Smooth muscle cell (in vitro differentiated cells): ENCODE results near the gene STAT5B. TPM values are rescaled to one million over a fixed set of nuclear protein-coding genes. Genes with fewer than 3 reads are reported as not detected.

Experiments
- DNase-seq: peaks from one replicate; lab custom pipeline; 2025; ENCODE audit not compliant: unreplicated experiment; lab: John Stamatoyannopoulos, UW
- H2AFZ ChIP-seq: fragments of 200-600 bp; sonication (generic); 2 replicates; pipeline ENCODE4 v1.6.0; 2016; ENCODE audit warnings: antibody characterized with exemption, low read depth, mild to moderate bottlenecking
- H3F3A ChIP-seq: fragments of 200-600 bp; sonication (generic); 2 replicates; pipeline ENCODE4 v1.6.0; 2017; ENCODE audit warnings: antibody characterized with exemption, low read depth
- H3K27ac ChIP-seq: fragments of 200-600 bp; sonication (generic); 2 replicates; pipeline ENCODE4 v1.5.1; 2016; ENCODE audit warnings: low read depth, mild to moderate bottlenecking
- H3K27me3 ChIP-seq: fragments of 200-600 bp; sonication (generic); 2 replicates; pipeline ENCODE4 v1.6.1; 2016; ENCODE audit warnings: low read depth, mild to moderate bottlenecking
- H3K36me3 ChIP-seq: fragments of 200-600 bp; sonication (generic); 2 replicates; pipeline ENCODE4 v1.5.1; 2016; ENCODE audit warnings: low read depth
- H3K4me1 ChIP-seq: fragments of 200-600 bp; sonication (generic); 2 replicates; pipeline ENCODE4 v1.5.1; 2016; ENCODE audit warnings: low read depth
- H3K4me2 ChIP-seq: fragments of 200-600 bp; sonication (generic); 2 replicates; pipeline ENCODE4 v1.6.0; 2016; ENCODE audit warnings: mild to moderate bottlenecking
- H3K4me3 ChIP-seq: fragments of 200-600 bp; sonication (generic); 2 replicates; pipeline ENCODE4 v1.5.1; 2016; ENCODE audit warnings: mild to moderate bottlenecking
- H3K79me2 ChIP-seq: fragments of 200-600 bp; sonication (generic); 2 replicates; pipeline ENCODE4 v1.6.0; 2016; ENCODE audit warnings: low read depth, mild to moderate bottlenecking
- H3K9ac ChIP-seq: fragments of 200-600 bp; sonication (generic); 2 replicates; pipeline ENCODE4 v1.6.0; 2016; ENCODE audit warnings: low read depth
- H3K9me3 ChIP-seq: fragments of 200-600 bp; sonication (generic); replicated peaks from 2 replicates; pipeline ENCODE4 v1.5.1; 2016; ENCODE audit warnings: low read depth
- H4K20me1 ChIP-seq: fragments of 200-600 bp; sonication (generic); 2 replicates; pipeline ENCODE4 v1.6.0; 2016; ENCODE audit warnings: low read depth
- WGBS: methylation state at CpG from one replicate; pipeline ENCODE4 v1.1.7; 2016; ENCODE audit warnings: low lambda C conversion rate; 5-methylcytosine and 5-hydroxymethylcytosine counted together
- polyA plus RNA-seq: library from polyadenylated mRNA; unstranded; fragments of >200 nt; fragmentation: Nextera tagmentation; extraction: Ambion mirVana; gene quantifications from 2 replicates; pipeline ENCODE4 v1.2.1, GENCODE V29; 2016
- total RNA-seq: library from RNA; depleted of rRNA; stranded (reverse); fragments of >200 nt; gene quantifications from 2 replicates; pipeline ENCODE4 v1.2.3, GENCODE V29; 2014
- TF ChIP-seq, protein P1 (sequence below): fragments of 200-600 bp; sonication (generic); IDR thresholded peaks from 2 replicates; pipeline ENCODE4 v1.5.1; 2017; ENCODE audit warnings: borderline replicate concordance, mild to moderate bottlenecking, antibody characterized with exemption; ENCODE audit not compliant: insufficient read depth, poor library complexity, severe bottlenecking

Gene STAT5B
- total and polyA plus RNA-seq, 2 experiments from 2014 or later = 10.7 to 12.4 TPM

DNA sequence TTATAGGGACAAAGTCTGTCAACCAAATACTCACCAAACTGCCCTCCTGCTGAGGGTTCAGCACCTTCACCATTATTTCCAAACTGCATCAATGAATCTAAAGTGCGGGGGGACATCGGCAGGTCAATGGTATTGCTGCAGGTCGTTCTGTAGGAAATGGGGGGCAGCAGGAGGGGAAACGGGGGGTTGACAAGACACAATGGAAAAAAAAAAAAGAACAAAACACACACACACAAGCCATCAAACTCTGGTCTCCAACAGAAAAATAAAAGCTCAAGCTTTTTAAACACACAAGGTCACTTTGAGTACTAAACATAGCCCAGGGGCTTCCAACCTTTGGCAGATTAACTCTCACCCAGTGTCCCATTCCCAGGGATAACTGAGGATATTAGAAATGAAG, 40.6 kb upstream of the STAT5B start:
- Histone ChIP-seq H3K9ac (no peak overlapping the region), H3K4me2 (no peak overlapping the region), H3K79me2 (no peaks in the 10 kb centered on the region), H3K4me3 (no peak overlapping the region), H3K4me1 (peaks cover 11% of the 10 kb centered on the region), H3K27ac (no peak overlapping the region), H3F3A (peaks cover 12% of the 10 kb centered on the region), H4K20me1 (peaks cover 67% of the 10 kb centered on the region), H2AFZ (no peak overlapping the region), H3K27me3 (no peaks in the 10 kb centered on the region), H3K9me3 (no peaks in the 10 kb centered on the region), H3K36me3 (peaks cover 17% of the 10 kb centered on the region)
- TF ChIP-seq, protein P1, sequence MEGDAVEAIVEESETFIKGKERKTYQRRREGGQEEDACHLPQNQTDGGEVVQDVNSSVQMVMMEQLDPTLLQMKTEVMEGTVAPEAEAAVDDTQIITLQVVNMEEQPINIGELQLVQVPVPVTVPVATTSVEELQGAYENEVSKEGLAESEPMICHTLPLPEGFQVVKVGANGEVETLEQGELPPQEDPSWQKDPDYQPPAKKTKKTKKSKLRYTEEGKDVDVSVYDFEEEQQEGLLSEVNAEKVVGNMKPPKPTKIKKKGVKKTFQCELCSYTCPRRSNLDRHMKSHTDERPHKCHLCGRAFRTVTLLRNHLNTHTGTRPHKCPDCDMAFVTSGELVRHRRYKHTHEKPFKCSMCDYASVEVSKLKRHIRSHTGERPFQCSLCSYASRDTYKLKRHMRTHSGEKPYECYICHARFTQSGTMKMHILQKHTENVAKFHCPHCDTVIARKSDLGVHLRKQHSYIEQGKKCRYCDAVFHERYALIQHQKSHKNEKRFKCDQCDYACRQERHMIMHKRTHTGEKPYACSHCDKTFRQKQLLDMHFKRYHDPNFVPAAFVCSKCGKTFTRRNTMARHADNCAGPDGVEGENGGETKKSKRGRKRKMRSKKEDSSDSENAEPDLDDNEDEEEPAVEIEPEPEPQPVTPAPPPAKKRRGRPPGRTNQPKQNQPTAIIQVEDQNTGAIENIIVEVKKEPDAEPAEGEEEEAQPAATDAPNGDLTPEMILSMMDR = no peak
- DNase-seq = no peak
- 99% methylated on average over 4 of the region's 4 CpGs for WGBS

GRCh38 chr17:42315402-42316156, 39.4 kb upstream of the STAT5B start:
- peaks cover 16% of the 10 kb centered on the region for H3K36me3 ChIP-seq
- no peaks in the 10 kb centered on the region for H3K79me2 ChIP-seq
- no peak overlapping the region for H3K4me2 ChIP-seq
- H3K4me3 ChIP-seq = no peak overlapping the region
- no peaks in the 10 kb centered on the region for H3K9me3 ChIP-seq
- TF ChIP-seq, protein P1 = no peak
- no peaks in the 10 kb centered on the region for H3K27me3 ChIP-seq
- no peak overlapping the region for H2AFZ ChIP-seq
- peaks cover 18% of the 10 kb centered on the region for H3K4me1 ChIP-seq
- H3K27ac ChIP-seq = no peak overlapping the region
- no peak overlapping the region for H3K9ac ChIP-seq
- WGBS = 91% methylated on average over 10 of the region's 10 CpGs
- DNase-seq = no peak
- peaks cover 63% of the 10 kb centered on the region for H4K20me1 ChIP-seq
- H3F3A ChIP-seq = peaks cover 23% of the 10 kb centered on the region

DNA sequence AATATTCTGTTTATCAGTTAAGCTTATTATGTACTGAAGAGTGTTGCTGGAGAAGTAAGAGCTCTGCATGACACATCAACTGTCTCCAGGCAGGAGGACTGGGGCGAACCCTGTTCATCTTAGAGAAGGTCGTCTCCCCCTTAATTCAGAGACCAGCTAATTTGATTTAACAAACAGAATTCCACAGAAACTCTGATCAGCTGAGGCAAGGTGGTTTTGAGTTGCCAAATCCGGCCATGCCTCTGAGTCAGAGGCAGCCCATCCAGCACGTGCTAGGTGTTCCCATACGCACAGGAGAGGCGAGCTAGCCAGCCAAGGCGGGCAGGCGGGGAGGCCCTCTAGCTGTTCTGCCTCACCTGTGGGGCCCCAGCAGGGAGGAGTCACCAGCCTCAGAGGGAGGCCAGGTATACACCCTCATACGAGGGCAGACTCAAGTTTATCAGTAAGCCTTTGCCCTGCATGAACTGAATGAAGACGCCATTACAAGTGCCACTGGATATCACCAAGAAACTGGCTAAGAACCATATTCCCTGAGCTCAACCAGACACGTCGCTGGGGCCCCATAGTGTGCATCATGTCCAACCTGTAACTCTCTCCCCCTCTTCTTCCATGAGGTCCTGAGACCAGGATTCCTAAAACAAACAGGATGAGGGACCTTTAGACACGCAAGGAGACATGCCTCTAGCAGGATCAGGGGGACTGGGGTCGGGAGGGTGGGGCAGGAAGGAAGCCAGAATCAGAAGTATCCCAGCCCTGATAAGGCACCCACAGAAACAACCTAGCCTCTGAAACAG, 37.8 kb upstream of the STAT5B start:
- Histone ChIP-seq H4K20me1 (peaks cover 49% of the 10 kb centered on the region), H3K27me3 (no peaks in the 10 kb centered on the region), H3K79me2 (no peaks in the 10 kb centered on the region), H3K4me3 (no peak overlapping the region), H3K27ac (no peak overlapping the region), H3K36me3 (peaks cover 13% of the 10 kb centered on the region), H3K9me3 (no peaks in the 10 kb centered on the region), H3K9ac (no peak overlapping the region), H2AFZ (no peak overlapping the region), H3K4me2 (no peak overlapping the region), H3K4me1 (peaks cover 18% of the 10 kb centered on the region), H3F3A (peaks cover 23% of the 10 kb centered on the region)
- TF ChIP-seq, protein P1 = no peak
- WGBS = 83% methylated on average over 14 of the region's 14 CpGs
- DNase-seq = no peak
